Esophagus squamous epithelium (tissue), 4 donors: Measurements from ENCODE around the gene LDAH.

Experiments used
- CTCF ChIP-seq, 6 experiments: fragments of 450-650 bp in 4 of 6; fragments of 200-600 bp in 2 of 6; sonication (generic) in 2 of 6; IDR thresholded peaks; one replicate each; pipeline ENCODE4 v1.5.1; 2016 to 2019; ENCODE audit warnings: antibody characterized with exemption in 6 of 6, mild to moderate bottlenecking in 4 of 6, moderate library complexity in 4 of 6
- POLR2A ChIP-seq, 4 donors: fragments of 450-650 bp; IDR thresholded peaks; one replicate each; pipeline ENCODE4 v1.6.1; 2017; ENCODE audit warnings: antibody characterized with exemption in 4 of 4, mild to moderate bottlenecking in 4 of 4, moderate library complexity in 3 of 4

GRCh38 chr2:20818820-20819219, 4.1 kb downstream of the LDAH start:
- no peak for TF ChIP-seq CTCF (IDR thresholded peaks at IDR 0.05)
- TF ChIP-seq POLR2A (IDR thresholded peaks at IDR 0.05): no peak
